ENCODE measurements around the gene DEPDC5. TPM values are rescaled to one million over a fixed set of nuclear protein-coding genes. Genes with fewer than 3 reads are reported as not detected.
"Not testable (repeated sequence)": the region's sequence is repeated elsewhere in the genome, so short reads cannot be mapped to it uniquely, and the experiment has no call there.

DEPDC5 gene
- total RNA-seq, 4 donors from 2014 or later, result 11.5 to 20.6 (median 13.8) TPM

- DNase-seq (ENCODE audit: low spot score), result no peak
- ATAC-seq (ENCODE audit: low FRiP score), result no peak
- TF ChIP-seq CTCF (IDR thresholded peaks at IDR 0.05), result no peak
Measured at GRCh38 chr22:31800065-31800464, 46.2 kb downstream of the DEPDC5 start.

- not testable (repeated sequence) for DNase-seq (ENCODE audit: low spot score)
Measured at GRCh38 chr22:31800861-31801260, 47.0 kb downstream of the DEPDC5 start.

GRCh38 chr22:31802575-31802974 lies 48.8 kb downstream of the DEPDC5 start:
- TF ChIP-seq CTCF (IDR thresholded peaks at IDR 0.05), result no peak
- ATAC-seq (ENCODE audit: low FRiP score) (no peak), DNase-seq (ENCODE audit: low spot score) (no peak)

More at GRCh38 chr22:31800861-31801260, 47.0 kb downstream of the DEPDC5 start:
- ATAC-seq (ENCODE audit: low FRiP score), result not testable (repeated sequence)

GRCh38 chr22:31806751-31807150 lies 52.9 kb downstream of the DEPDC5 start:
- no peak for TF ChIP-seq CTCF (IDR thresholded peaks at IDR 0.05)
- ATAC-seq (ENCODE audit: low FRiP score) (no peak), DNase-seq (ENCODE audit: low spot score) (no peak)

GRCh38 chr22:31812977-31813605 lies 59.3 kb downstream of the DEPDC5 start:
- DNase-seq (ENCODE audit: low spot score) (no peak), ATAC-seq (ENCODE audit: low FRiP score) (no peak)
- TF ChIP-seq CTCF (IDR thresholded peaks at IDR 0.05), result no peak

- ATAC-seq (ENCODE audit: low FRiP score); DNase-seq (ENCODE audit: low spot score): not testable (repeated sequence)
Measured at GRCh38 chr22:31813898-31814297, 60.1 kb downstream of the DEPDC5 start.

- ATAC-seq (ENCODE audit: low FRiP score) (no peak), DNase-seq (ENCODE audit: low spot score) (no peak)
- no peak for TF ChIP-seq CTCF (IDR thresholded peaks at IDR 0.05)
Measured at GRCh38 chr22:31814942-31815341, 61.1 kb downstream of the DEPDC5 start.

- not testable (repeated sequence) for ATAC-seq (ENCODE audit: low FRiP score); DNase-seq (ENCODE audit: low spot score)
Measured at GRCh38 chr22:31815383-31815814, 61.6 kb downstream of the DEPDC5 start.

- no peak for ATAC-seq (ENCODE audit: low FRiP score)
- DNase-seq (ENCODE audit: low spot score), result no peak
- no peak for TF ChIP-seq CTCF (IDR thresholded peaks at IDR 0.05)
Measured at GRCh38 chr22:31816750-31817149, 62.9 kb downstream of the DEPDC5 start.

Measured in omental fat pad (tissue), 4 donors.